Smooth muscle cell (in vitro differentiated cells): Measurements from ENCODE around the gene CA7. TPM values are rescaled to one million over a fixed set of nuclear protein-coding genes. Genes with fewer than 3 reads are reported as not detected.

Experiments
- DNase-seq: peaks from one replicate; lab custom pipeline; 2025; ENCODE audit not compliant: unreplicated experiment; lab: John Stamatoyannopoulos, UW
- H2AFZ ChIP-seq: fragments of 200-600 bp; sonication (generic); 2 replicates; pipeline ENCODE4 v1.6.0; 2016; ENCODE audit warnings: antibody characterized with exemption, low read depth, mild to moderate bottlenecking
- H3F3A ChIP-seq: fragments of 200-600 bp; sonication (generic); 2 replicates; pipeline ENCODE4 v1.6.0; 2017; ENCODE audit warnings: antibody characterized with exemption, low read depth
- H3K27ac ChIP-seq: fragments of 200-600 bp; sonication (generic); 2 replicates; pipeline ENCODE4 v1.5.1; 2016; ENCODE audit warnings: low read depth, mild to moderate bottlenecking
- H3K27me3 ChIP-seq: fragments of 200-600 bp; sonication (generic); 2 replicates; pipeline ENCODE4 v1.6.1; 2016; ENCODE audit warnings: low read depth, mild to moderate bottlenecking
- H3K36me3 ChIP-seq: fragments of 200-600 bp; sonication (generic); 2 replicates; pipeline ENCODE4 v1.5.1; 2016; ENCODE audit warnings: low read depth
- H3K4me1 ChIP-seq: fragments of 200-600 bp; sonication (generic); 2 replicates; pipeline ENCODE4 v1.5.1; 2016; ENCODE audit warnings: low read depth
- H3K4me2 ChIP-seq: fragments of 200-600 bp; sonication (generic); 2 replicates; pipeline ENCODE4 v1.6.0; 2016; ENCODE audit warnings: mild to moderate bottlenecking
- H3K4me3 ChIP-seq: fragments of 200-600 bp; sonication (generic); 2 replicates; pipeline ENCODE4 v1.5.1; 2016; ENCODE audit warnings: mild to moderate bottlenecking
- H3K79me2 ChIP-seq: fragments of 200-600 bp; sonication (generic); 2 replicates; pipeline ENCODE4 v1.6.0; 2016; ENCODE audit warnings: low read depth, mild to moderate bottlenecking
- H3K9ac ChIP-seq: fragments of 200-600 bp; sonication (generic); 2 replicates; pipeline ENCODE4 v1.6.0; 2016; ENCODE audit warnings: low read depth
- H3K9me3 ChIP-seq: fragments of 200-600 bp; sonication (generic); replicated peaks from 2 replicates; pipeline ENCODE4 v1.5.1; 2016; ENCODE audit warnings: low read depth
- H4K20me1 ChIP-seq: fragments of 200-600 bp; sonication (generic); 2 replicates; pipeline ENCODE4 v1.6.0; 2016; ENCODE audit warnings: low read depth
- CTCF ChIP-seq: fragments of 200-600 bp; sonication (generic); IDR thresholded peaks from 2 replicates; pipeline ENCODE4 v1.5.1; 2017; ENCODE audit warnings: borderline replicate concordance, mild to moderate bottlenecking, antibody characterized with exemption; ENCODE audit not compliant: insufficient read depth, poor library complexity, severe bottlenecking
- WGBS: methylation state at CpG from one replicate; pipeline ENCODE4 v1.1.7; 2016; ENCODE audit warnings: low lambda C conversion rate; 5-methylcytosine and 5-hydroxymethylcytosine counted together
- polyA plus RNA-seq: library from polyadenylated mRNA; unstranded; fragments of >200 nt; fragmentation: Nextera tagmentation; extraction: Ambion mirVana; gene quantifications from 2 replicates; pipeline ENCODE4 v1.2.1, GENCODE V29; 2016
- total RNA-seq: library from RNA; depleted of rRNA; stranded (reverse); fragments of >200 nt; gene quantifications from 2 replicates; pipeline ENCODE4 v1.2.3, GENCODE V29; 2014

The CA7 gene
- total and polyA plus RNA-seq, 2 experiments from 2014 or later: not detected

GRCh38 chr16:66801320-66802105 lies 42.7 kb upstream of the CA7 start, which contains the start of gene TERB1:
Gene TERB1, minus strand, starts transcription at chr16:66801584. Its CDS starts 4,786 bp downstream, at chr16:66796798.
- no peak for DNase-seq
- Histone ChIP-seq H3K9ac (no peak within 1 kb of the TSS), H4K20me1 (no peaks in the 10 kb centered on the region), H3K27ac (no peak within 1 kb of the TSS), H3F3A (no peaks in the 10 kb centered on the region), H3K36me3 (peaks cover 13% of the 10 kb centered on the region), H2AFZ (no peak within 1 kb of the TSS), H3K79me2 (no peaks in the 10 kb centered on the region), H3K4me1 (no peaks in the 10 kb centered on the region), H3K4me2 (no peak within 1 kb of the TSS), H3K9me3 (no peaks in the 10 kb centered on the region), H3K27me3 (no peaks in the 10 kb centered on the region), H3K4me3 (no peak within 1 kb of the TSS)
- 97% methylated on average over 56 of the region's 56 CpGs for WGBS
- no peak for TF ChIP-seq CTCF

GRCh38 chr16:66802159-66802558 lies 42.1 kb upstream of the CA7 start:
- no peaks in the 10 kb centered on the region for H3K27me3 ChIP-seq
- DNase-seq: no peak
- no peak overlapping the region for H3K4me3 ChIP-seq
- no peaks in the 10 kb centered on the region for H3K79me2 ChIP-seq
- H3K27ac ChIP-seq: no peak overlapping the region
- no peak overlapping the region for H3K9ac ChIP-seq
- WGBS: 96% methylated on average over 5 of the region's 5 CpGs
- H3K36me3 ChIP-seq: peaks cover 13% of the 10 kb centered on the region
- H3K4me1 ChIP-seq: no peaks in the 10 kb centered on the region
- no peaks in the 10 kb centered on the region for H3F3A ChIP-seq
- H3K4me2 ChIP-seq: no peak overlapping the region
- no peaks in the 10 kb centered on the region for H3K9me3 ChIP-seq
- TF ChIP-seq CTCF: no peak
- H4K20me1 ChIP-seq: no peaks in the 10 kb centered on the region
- H2AFZ ChIP-seq: no peak overlapping the region

- no peak for TF ChIP-seq CTCF
- H2AFZ ChIP-seq: no peak overlapping the region
- H3F3A ChIP-seq: no peaks in the 10 kb centered on the region
- WGBS: 98% methylated on average over 4 of the region's 4 CpGs
- H3K4me2 ChIP-seq: no peak overlapping the region
- H3K27me3 ChIP-seq: no peaks in the 10 kb centered on the region
- no peak overlapping the region for H3K27ac ChIP-seq
- no peak overlapping the region for H3K9ac ChIP-seq
- no peaks in the 10 kb centered on the region for H3K79me2 ChIP-seq
- no peaks in the 10 kb centered on the region for H3K9me3 ChIP-seq
- no peak overlapping the region for H3K4me3 ChIP-seq
- no peak for DNase-seq
- H3K36me3 ChIP-seq: peaks cover 18% of the 10 kb centered on the region
- no peaks in the 10 kb centered on the region for H3K4me1 ChIP-seq
- H4K20me1 ChIP-seq: no peaks in the 10 kb centered on the region
These were observed 34.4 kb upstream of the CA7 start for GRCh38 chr16:66809765-66810164.

GRCh38 chr16:66810391-66810790 lies 33.8 kb upstream of the CA7 start:
- Histone ChIP-seq H3K4me2 (no peak overlapping the region), H3K79me2 (no peaks in the 10 kb centered on the region), H3K27ac (no peak overlapping the region), H3K27me3 (no peaks in the 10 kb centered on the region), H4K20me1 (no peaks in the 10 kb centered on the region), H2AFZ (no peak overlapping the region), H3K4me3 (no peak overlapping the region), H3K9me3 (no peaks in the 10 kb centered on the region), H3F3A (no peaks in the 10 kb centered on the region), H3K4me1 (no peaks in the 10 kb centered on the region), H3K9ac (no peak overlapping the region), H3K36me3 (peaks cover 16% of the 10 kb centered on the region)
- no peak for DNase-seq
- 91% methylated on average over 4 of the region's 4 CpGs for WGBS
- TF ChIP-seq CTCF: no peak
